Measurements from ENCODE around the gene LYPD3. TPM values are rescaled to one million over a fixed set of nuclear protein-coding genes. Genes with fewer than 3 reads are reported as not detected.
"Not testable (repeated sequence)": the region's sequence is repeated elsewhere in the genome, so short reads cannot be mapped to it uniquely, and the experiment has no call there.

LYPD3 gene
- total RNA-seq, 1 donor from 2014 or later, result 3.0 TPM

DNA sequence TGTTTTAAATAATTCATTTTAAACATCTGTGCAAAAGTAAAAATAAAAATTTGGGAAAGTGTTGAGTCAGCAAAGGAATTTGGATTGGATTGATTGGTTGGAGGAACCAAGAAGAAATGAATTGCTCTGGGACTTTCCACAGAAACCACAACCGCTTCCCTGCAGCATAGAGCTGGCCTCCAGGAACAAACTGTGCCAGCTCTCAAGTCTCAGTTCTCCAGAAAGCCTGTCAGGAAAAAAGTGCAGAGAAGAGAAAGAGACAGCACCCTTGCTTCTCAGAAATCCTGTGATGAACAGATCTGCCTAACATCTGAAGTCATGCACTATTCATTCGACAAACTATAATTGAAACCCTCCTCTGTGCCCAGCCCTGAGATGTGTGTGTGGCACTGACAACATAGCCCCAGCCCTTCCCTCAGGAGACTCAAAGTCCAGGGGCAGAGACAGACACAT lies 14.8 kb downstream of the LYPD3 start:
- intact Hi-C loops (cut with micrococcal nuclease), result no loop called here
- DNase-seq (ENCODE audit: low spot score), result no peak
- H3K4me1 Mint-ChIP-seq (ENCODE audit: low read depth), result peaks cover 27% of the 10 kb centered on the region
- peaks cover 3% of the 10 kb centered on the region for H3K27me3 Mint-ChIP-seq (ENCODE audit: low read depth)
- peaks cover 7% of the 10 kb centered on the region for H3K9me3 Mint-ChIP-seq
- no peak overlapping the region for H3K4me3 Mint-ChIP-seq (ENCODE audit: low read depth)
- peaks cover 5% of the 10 kb centered on the region for H3K36me3 Mint-ChIP-seq (ENCODE audit: low read depth)
- peak overlapping the region; percentile 75 for H3K27ac Mint-ChIP-seq

DNA sequence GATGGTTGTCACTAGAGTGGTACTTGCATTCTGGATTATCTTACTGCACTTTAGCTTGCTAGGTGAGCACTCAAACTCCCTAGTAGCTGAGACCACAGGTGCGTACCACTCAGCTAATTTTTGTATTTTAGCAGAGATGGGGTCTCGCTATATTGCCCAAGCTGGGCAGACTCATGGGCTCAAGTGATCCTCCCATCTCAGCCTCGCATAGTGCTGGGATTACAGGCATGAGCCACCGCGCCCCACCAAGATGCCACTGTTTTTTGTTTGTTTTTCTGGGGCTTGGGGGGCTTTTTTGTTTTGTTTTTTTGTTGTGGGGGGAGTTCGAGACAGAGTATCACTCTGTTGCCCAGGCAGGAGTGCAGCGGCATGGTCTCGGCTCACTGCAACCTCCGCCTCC lies 17.8 kb downstream of the LYPD3 start:
- Mint-ChIP-seq H3K27ac (no peak overlapping the region), H3K4me1 (ENCODE audit: low read depth) (peaks cover 21% of the 10 kb centered on the region), H3K9me3 (peaks cover 6% of the 10 kb centered on the region), H3K27me3 (ENCODE audit: low read depth) (peaks cover 3% of the 10 kb centered on the region), H3K4me3 (ENCODE audit: low read depth) (no peak overlapping the region), H3K36me3 (ENCODE audit: low read depth) (peaks cover 5% of the 10 kb centered on the region)
- no peak for DNase-seq (ENCODE audit: low spot score)
- intact Hi-C loops (cut with micrococcal nuclease), result loop anchor here (1.0 to 10.0 kb wide), 5 partner anchors 55 to 337 kb away; partner anchors contain the start of genes KCNN4 and PHLDB3

DNA sequence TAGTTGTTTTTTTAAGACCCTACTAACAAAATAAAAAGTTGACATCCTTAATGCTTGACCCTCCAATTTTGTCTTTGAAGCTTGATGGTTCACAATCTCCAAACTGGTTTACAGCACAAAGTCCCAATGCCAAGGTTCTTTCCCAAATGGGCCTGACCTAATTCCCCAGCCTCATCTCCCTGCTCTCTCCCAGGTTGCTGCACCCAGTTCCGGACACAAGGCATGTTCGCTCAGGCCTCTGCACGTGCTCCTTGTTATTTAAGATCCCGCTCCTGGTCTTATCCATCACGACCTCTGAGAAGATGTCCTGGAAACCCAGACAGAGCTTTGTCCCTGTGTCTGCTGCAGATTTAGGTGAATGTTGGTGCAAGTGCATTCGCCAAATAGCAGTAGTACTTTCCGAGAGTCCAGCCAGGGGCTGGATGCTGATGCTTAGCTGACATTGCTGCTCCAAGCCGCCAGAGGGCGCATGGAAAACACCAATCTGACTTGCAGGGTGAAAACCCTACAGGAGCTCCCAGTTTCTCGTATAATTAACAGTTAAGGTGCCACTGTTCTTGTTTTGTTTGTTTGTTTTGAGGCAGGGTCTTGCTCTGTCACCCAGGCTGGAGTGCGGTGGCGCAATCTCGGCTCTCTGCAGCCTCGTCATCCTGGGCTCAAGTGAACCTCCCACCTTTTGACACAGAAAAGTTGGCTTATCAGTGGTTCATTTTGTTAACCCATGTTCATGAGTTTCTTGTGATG lies 18.5 kb downstream of the LYPD3 start:
- intact Hi-C loops (cut with micrococcal nuclease), result loop anchor here (1.0 to 10.0 kb wide), 5 partner anchors 55 to 338 kb away; partner anchors contain the start of genes KCNN4 and PHLDB3
- no peaks in the 10 kb centered on the region for H3K36me3 Mint-ChIP-seq (ENCODE audit: low read depth)
- H3K27ac Mint-ChIP-seq, result no peak overlapping the region
- peak; percentile 67 for DNase-seq (ENCODE audit: low spot score)
- H3K27me3 Mint-ChIP-seq (ENCODE audit: low read depth), result no peaks in the 10 kb centered on the region
- peaks cover 16% of the 10 kb centered on the region for H3K4me1 Mint-ChIP-seq (ENCODE audit: low read depth)
- H3K9me3 Mint-ChIP-seq, result no peaks in the 10 kb centered on the region
- H3K4me3 Mint-ChIP-seq (ENCODE audit: low read depth), result no peak overlapping the region

DNA sequence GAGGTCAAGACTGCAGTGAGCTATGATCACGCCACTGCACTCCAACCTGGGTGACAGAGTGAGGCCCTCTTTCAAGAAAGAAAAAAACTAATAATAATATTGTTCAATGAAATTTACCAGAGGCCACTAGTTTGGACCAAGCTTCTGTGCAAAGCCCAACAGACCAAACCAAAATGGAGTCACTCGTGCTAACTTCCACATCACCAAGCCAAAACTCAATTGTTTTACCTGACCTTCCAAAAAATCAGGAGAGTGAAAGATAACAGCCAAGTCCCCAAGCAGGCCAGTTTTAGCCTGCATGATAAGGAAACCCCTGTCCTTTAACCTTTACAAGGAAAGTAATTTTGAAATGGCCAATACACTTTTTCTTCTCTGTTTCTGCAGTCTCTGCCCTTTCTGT lies 20.0 kb downstream of the LYPD3 start:
- Mint-ChIP-seq H3K4me1 (ENCODE audit: low read depth) (peaks cover 12% of the 10 kb centered on the region), H3K27ac (no peak overlapping the region), H3K4me3 (ENCODE audit: low read depth) (no peak overlapping the region), H3K9me3 (no peaks in the 10 kb centered on the region), H3K27me3 (ENCODE audit: low read depth) (no peaks in the 10 kb centered on the region), H3K36me3 (ENCODE audit: low read depth) (no peaks in the 10 kb centered on the region)
- DNase-seq (ENCODE audit: low spot score), result no peak
- intact Hi-C loops (cut with micrococcal nuclease), result loop anchor here (5.0 to 10.0 kb wide), 2 partner anchors 57 to 339 kb away; partner anchors contain the start of genes KCNN4 and PHLDB3

GRCh38 chr19:43444531-43445287 lies 20.7 kb downstream of the LYPD3 start:
- Mint-ChIP-seq H3K4me3 (ENCODE audit: low read depth) (no peak overlapping the region), H3K27me3 (ENCODE audit: low read depth) (no peaks in the 10 kb centered on the region), H3K4me1 (ENCODE audit: low read depth) (peaks cover 12% of the 10 kb centered on the region), H3K9me3 (no peaks in the 10 kb centered on the region), H3K36me3 (ENCODE audit: low read depth) (no peaks in the 10 kb centered on the region), H3K27ac (no peak overlapping the region)
- intact Hi-C loops (cut with micrococcal nuclease), result loop anchor here (5.0 to 10.0 kb wide), 2 partner anchors 58 to 340 kb away; partner anchors contain the start of genes KCNN4 and PHLDB3
- no peak for DNase-seq (ENCODE audit: low spot score)

DNA sequence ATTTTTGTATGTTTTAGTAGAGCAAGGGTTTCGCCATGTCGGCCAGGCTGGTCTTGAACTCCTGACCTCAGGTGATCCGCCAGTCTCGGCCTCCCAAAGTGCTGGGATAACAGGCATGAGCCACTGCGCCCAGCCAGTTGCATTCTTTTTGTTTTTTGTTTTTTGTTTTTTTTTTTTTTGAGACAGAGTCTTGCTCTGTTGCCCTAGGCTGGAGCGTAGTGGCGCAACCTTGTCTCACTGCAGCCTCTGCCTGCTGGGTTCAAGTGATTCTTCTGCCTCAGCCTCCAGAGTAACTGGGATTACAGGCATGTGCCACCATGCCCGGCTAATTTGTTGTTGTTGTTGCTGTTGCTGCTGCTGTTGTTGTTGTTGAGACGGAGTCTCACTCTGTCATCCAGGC lies 21.3 kb downstream of the LYPD3 start:
- peaks cover 12% of the 10 kb centered on the region for H3K4me1 Mint-ChIP-seq (ENCODE audit: low read depth)
- not testable (repeated sequence) for H3K36me3 Mint-ChIP-seq (ENCODE audit: low read depth); DNase-seq (ENCODE audit: low spot score); H3K9me3 Mint-ChIP-seq; H3K27me3 Mint-ChIP-seq (ENCODE audit: low read depth); H3K4me3 Mint-ChIP-seq (ENCODE audit: low read depth); H3K27ac Mint-ChIP-seq
- intact Hi-C loops (cut with micrococcal nuclease), result loop anchor here (10.0 kb wide), 1 partner anchor 341 kb away; the partner anchor contains the start of gene KCNN4

DNA sequence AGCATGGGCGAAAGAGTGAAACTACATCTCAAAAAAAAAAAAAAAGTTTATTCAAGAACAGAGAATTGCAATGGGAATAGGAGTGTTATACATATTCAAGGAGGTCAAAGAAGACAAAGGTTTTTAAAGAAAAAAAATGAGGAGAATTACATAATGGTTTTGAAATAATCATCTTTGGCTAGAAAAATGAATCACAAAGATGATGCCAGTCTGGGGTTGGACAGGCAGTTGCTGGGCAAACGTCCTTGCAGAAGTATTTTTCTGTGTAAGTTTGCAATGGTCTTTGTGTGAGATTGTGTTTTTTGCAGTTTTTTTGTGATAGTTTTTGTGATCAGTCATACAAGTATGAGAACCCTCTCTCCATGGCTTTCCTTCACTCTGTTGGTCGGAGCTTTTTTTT lies 23.7 kb downstream of the LYPD3 start:
- Mint-ChIP-seq H3K4me3 (ENCODE audit: low read depth) (no peak overlapping the region), H3K27me3 (ENCODE audit: low read depth) (no peaks in the 10 kb centered on the region), H3K27ac (no peak overlapping the region), H3K4me1 (ENCODE audit: low read depth) (peaks cover 23% of the 10 kb centered on the region), H3K36me3 (ENCODE audit: low read depth) (no peaks in the 10 kb centered on the region), H3K9me3 (no peaks in the 10 kb centered on the region)
- intact Hi-C loops (cut with micrococcal nuclease), result loop anchor here (10.0 kb wide), 1 partner anchor 343 kb away; the partner anchor contains the start of gene KCNN4
- DNase-seq (ENCODE audit: low spot score), result no peak

GRCh38 chr19:43439709-43440063 lies 25.7 kb downstream of the LYPD3 start:
- intact Hi-C loops (cut with micrococcal nuclease), result loop anchor here (10.0 kb wide), 1 partner anchor 345 kb away; the partner anchor contains the start of gene KCNN4
- Mint-ChIP-seq H3K36me3 (ENCODE audit: low read depth) (no peaks in the 10 kb centered on the region), H3K27ac (no peak overlapping the region), H3K9me3 (no peaks in the 10 kb centered on the region), H3K4me1 (ENCODE audit: low read depth) (peaks cover 23% of the 10 kb centered on the region), H3K4me3 (ENCODE audit: low read depth) (no peak overlapping the region), H3K27me3 (ENCODE audit: low read depth) (no peaks in the 10 kb centered on the region)
- DNase-seq (ENCODE audit: low spot score), result no peak

- Mint-ChIP-seq H3K27me3 (ENCODE audit: low read depth) (no peaks in the 10 kb centered on the region), H3K36me3 (ENCODE audit: low read depth) (no peaks in the 10 kb centered on the region), H3K4me1 (ENCODE audit: low read depth) (peaks cover 23% of the 10 kb centered on the region), H3K9me3 (no peaks in the 10 kb centered on the region), H3K4me3 (ENCODE audit: low read depth) (no peak overlapping the region), H3K27ac (no peak overlapping the region)
- intact Hi-C loops (cut with micrococcal nuclease), result no loop called here
- peak; percentile 41 for DNase-seq (ENCODE audit: low spot score)
These were observed 26.2 kb downstream of the LYPD3 start for GRCh38 chr19:43439032-43439708.

DNA sequence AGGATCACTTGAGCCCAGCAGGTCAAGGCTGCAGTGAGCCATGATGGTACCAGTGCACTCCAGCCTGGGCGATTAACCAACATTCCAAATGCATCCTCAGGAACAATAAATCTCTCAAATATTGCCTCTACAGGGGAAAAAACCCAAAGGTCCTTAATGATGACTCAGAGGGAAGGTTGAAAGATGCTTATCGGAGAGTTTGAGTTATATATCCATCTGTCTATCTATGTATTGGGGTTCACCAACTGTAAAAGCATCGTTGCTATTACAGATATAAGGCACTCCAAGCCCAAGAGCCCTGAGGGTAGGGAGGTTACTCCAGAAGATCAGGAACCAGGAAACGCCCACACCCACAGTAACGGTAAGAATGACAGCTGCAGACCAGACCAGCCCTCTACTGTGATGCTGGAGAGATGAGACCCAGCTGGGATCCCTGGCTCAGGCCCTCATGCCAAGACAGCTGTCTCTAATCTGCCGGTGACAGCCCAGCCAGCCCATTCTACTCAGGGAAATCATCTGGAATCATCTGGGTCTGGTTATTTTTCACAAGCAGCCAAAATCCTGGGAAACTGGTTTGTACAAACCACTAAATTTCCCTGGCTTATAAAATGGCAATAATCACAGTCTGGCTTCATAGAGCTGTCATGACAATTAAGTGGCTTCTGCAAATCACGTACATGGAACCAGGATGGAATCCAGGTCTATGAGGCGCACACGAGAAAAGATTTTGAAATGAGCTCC lies 26.9 kb downstream of the LYPD3 start:
- Mint-ChIP-seq H3K9me3 (no peaks in the 10 kb centered on the region), H3K4me3 (ENCODE audit: low read depth) (no peak overlapping the region), H3K27me3 (ENCODE audit: low read depth) (no peaks in the 10 kb centered on the region), H3K27ac (no peak overlapping the region), H3K36me3 (ENCODE audit: low read depth) (no peaks in the 10 kb centered on the region), H3K4me1 (ENCODE audit: low read depth) (peaks cover 22% of the 10 kb centered on the region)
- intact Hi-C loops (cut with micrococcal nuclease), result no loop called here
- DNase-seq (ENCODE audit: low spot score), result no peak

- intact Hi-C loops (cut with micrococcal nuclease), result no loop called here
- Mint-ChIP-seq H3K27me3 (ENCODE audit: low read depth) (no peaks in the 10 kb centered on the region), H3K27ac (no peak overlapping the region), H3K4me1 (ENCODE audit: low read depth) (peaks cover 25% of the 10 kb centered on the region), H3K36me3 (ENCODE audit: low read depth) (no peaks in the 10 kb centered on the region), H3K4me3 (ENCODE audit: low read depth) (no peak overlapping the region), H3K9me3 (no peaks in the 10 kb centered on the region)
- DNase-seq (ENCODE audit: low spot score), result no peak
These were observed 27.7 kb downstream of the LYPD3 start for GRCh38 chr19:43437712-43438111.

DNA sequence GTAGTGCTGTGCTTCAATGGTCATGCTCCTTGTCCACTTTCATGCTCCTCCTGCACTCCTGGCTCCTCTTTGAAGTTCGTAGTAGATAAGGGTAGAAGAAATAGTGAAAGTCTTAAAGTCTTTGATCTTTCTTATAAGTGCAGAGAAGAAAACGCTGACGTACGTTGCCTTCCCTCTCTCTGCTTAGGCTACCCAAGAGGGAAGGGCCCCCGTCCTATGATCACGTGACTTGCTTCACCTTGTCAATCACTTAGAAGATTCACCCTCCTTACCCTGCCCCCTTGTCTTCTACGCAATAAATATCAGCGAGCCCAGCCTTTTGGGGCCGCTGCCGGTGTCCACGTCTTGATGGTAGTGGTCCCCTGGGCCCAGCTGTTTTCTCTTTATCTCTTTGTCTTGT lies 28.1 kb downstream of the LYPD3 start:
- not testable (repeated sequence) for H3K27ac Mint-ChIP-seq; H3K4me3 Mint-ChIP-seq (ENCODE audit: low read depth)

More for the DNA sequence above, 28.1 kb downstream of the LYPD3 start:
- DNase-seq (ENCODE audit: low spot score); H3K36me3 Mint-ChIP-seq (ENCODE audit: low read depth); H3K27me3 Mint-ChIP-seq (ENCODE audit: low read depth); H3K9me3 Mint-ChIP-seq; intact Hi-C loops (cut with micrococcal nuclease): not testable (repeated sequence)
- peaks cover 26% of the 10 kb centered on the region for H3K4me1 Mint-ChIP-seq (ENCODE audit: low read depth)

Data from activated T-helper 2 cell treated with anti-CD3 and anti-CD28 coated beads, Interferon-gamma antibody, Interleukin-2, Interleukin-4, amounts not matched to agents 10 μg/mL and 5 μg/mL and 100 μg/mL, durations not matched to agents 14 hours and 24 hours and 36 hours (primary cell).